HG02623 (cell line): ENCODE data around the gene MMEL1.
A peak's percentile ranks its signal among the peaks of the same experiment; 100 is the strongest.

ENCODE experiments used
- ATAC-seq: cut with Tn5 transposase; IDR thresholded peaks from one replicate; pipeline ENCODE4 v1.9.1; 2021; ENCODE audit warnings: moderate library complexity; ENCODE audit not compliant: unreplicated experiment

The MMEL1 gene

DNA sequence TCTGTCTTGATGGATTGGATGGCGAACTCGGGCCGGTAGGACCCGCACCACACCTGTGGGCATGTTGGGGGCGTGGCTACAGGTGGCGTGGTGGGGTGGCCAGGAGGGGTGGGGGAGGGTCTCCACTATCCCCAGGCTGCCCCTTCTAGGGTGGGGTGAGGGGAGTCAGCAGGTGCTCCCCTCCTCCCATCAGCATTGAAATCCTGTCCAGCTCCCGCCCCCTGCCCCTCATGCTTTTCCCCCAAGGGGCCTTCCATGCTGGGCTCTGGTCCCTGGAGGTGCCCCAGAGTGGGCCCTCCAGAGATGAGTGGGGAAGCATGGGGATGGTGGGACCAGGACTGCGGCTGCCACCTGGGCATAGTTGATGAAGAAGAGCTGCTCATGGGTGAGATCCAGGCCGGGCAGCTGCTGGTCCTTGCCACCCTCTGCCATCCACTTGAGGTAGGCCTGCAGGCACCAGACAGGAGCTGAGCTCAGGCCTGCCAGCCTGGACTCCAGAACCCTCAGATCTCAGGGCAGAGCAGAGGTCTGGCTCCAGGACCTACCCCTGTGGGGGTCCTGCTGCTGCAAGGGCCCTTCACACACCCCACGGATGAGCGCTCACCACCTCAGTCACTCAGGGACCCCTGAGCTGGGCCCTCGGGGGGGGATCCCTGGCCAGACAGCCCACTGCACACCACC, 41.1 kb downstream of the MMEL1 start:
- ATAC-seq = no peak

DNA sequence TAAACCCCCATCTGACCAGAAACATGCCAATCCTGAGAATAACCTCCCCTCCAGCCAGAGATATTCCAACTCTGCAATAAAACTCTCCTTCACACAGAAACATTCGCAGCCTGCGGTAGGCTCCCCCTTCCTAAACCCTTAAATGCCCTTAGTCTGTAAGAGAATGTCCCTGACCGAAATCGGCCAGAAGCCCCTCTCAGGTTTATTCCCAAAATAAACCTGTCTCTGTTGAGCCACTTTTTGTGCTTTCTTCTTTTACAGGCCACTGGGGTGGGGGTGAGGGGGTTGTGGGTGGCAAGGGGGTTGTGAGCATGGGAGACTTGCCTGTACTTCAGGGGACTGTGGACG, 41.6 kb downstream of the MMEL1 start:
- no peak for ATAC-seq

- ATAC-seq = no peak
Measured at GRCh38 chr1:2590233-2591141, 42.3 kb downstream of the MMEL1 start.

DNA sequence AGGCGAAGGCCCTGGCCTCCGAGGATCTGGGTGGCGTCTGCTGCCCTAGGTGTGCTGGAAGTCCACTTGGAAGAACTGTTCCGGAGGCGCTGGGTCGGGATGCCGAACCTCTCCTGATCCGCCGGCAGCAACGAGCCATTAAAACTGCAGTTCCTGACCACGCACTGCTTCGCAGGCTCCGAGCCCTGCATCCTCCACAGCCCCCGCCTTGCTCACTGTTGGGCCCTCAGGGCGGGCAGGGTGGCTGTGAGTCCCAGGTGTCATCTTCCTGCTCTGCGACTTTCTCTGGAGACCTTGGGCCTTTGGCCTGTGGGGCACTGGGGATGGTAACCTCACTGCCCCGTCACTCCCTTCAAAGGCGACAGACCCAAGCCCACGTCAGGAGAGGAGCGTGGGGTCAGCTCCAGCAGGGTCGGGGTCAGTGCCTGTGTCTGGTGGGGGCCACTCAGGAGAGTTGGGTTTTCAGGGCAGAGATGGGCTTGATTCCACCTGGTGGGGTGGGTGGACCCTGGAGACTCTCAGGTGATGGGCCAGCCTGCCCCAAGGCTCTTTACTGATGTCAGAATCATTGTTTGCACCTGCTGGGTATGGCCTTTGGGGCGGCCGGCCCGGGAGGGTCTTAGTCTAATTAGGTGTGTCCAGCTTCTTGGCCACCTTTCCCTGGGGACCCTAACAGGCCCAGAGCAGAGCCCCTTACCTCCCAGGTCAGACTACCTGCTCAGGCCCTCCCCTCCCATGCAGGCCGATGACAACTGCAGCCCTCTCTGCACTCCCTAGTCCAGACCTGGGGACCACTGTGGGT, 43.2 kb downstream of the MMEL1 start:
- ATAC-seq = no peak

DNA sequence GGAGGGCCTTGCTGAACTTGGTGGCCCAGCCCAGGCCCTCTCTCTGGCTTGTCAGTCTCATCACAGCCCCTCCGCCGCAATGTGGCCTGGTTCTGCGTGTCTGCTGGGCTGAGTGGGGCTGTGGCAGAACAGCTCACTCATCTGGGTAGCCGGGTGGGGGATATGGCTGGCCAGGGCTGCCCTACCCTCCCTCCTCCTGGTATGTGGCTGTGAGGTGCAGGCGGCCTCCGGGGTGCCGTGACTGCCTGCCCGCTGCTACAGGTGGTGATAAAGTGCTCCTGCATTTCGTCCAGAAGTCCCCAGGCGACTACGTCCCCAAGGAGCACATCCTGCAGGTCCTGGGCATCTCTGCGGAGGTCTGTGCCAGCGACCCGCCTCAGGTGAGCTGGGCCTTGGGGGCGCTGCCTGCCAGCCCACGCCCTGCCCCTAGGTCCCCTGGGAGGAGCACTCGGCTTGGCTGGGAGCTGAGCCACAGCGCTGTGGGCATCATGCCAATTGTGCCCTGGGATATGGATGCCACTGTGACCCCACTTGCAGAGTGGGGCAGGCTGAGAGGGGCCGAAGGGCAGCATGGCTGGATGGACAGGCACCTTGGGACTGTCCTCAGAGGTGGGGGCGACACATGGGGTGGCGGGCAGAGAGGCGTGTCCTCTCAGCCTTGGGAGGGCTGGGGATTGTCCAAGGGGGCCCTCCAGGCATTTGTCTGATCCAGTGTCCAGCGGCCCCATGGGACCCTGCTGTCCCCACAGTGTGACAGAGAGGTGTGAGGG, 44.0 kb downstream of the MMEL1 start:
- ATAC-seq = no peak

- no peak for ATAC-seq
Measured at GRCh38 chr1:2587860-2588571, 44.8 kb downstream of the MMEL1 start.

DNA sequence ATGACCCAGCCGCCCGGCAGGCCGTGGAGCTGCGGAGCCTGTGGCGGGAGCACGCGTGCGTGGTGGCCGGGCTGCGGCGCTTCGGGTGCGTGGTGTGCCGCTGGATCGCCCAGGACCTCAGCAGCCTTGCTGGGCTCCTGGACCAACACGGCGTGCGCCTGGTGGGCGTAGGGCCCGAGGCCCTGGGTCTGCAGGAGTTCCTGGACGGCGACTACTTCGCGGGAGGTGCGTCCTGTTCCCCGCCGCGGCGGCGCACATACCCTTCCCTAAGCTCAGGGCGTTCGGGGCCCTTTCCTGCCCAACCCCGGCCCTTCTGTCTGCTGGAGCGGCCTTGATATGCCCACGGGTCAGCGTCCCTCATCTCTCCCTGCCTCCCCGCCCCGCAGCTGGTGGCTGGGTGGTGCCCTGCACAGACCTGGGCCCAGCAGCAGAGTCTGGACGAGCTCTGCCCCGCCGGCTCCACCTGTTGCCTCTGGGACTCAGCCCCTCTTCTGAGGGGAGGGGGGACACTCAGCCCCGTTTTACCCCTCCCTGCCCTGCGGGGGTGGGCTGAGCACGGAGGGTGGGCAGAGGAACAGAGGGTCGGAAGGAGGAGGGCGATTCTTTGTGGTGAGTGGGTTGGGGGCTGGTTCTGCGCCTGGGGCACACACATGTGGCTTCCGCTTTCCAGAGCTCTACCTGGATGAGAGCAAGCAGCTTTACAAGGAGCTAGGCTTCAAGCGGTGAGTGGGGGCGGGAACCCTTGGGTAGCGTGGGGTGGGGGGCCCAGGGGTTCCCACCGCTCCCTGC, 45.6 kb downstream of the MMEL1 start:
- ATAC-seq = no peak

GRCh38 chr1:2586154-2587070, 46.4 kb downstream of the MMEL1 start, which contains the start of gene PRXL2B:
Gene PRXL2B, plus strand, starts transcription at chr1:2586777. Its CDS starts 109 bp downstream, at chr1:2586886.
- peak; percentile 56 for ATAC-seq

GRCh38 chr1:2585318-2586092, 47.3 kb downstream of the MMEL1 start:
- ATAC-seq = no peak

GRCh38 chr1:2584686-2585317, 48.0 kb downstream of the MMEL1 start:
- no peak for ATAC-seq

DNA sequence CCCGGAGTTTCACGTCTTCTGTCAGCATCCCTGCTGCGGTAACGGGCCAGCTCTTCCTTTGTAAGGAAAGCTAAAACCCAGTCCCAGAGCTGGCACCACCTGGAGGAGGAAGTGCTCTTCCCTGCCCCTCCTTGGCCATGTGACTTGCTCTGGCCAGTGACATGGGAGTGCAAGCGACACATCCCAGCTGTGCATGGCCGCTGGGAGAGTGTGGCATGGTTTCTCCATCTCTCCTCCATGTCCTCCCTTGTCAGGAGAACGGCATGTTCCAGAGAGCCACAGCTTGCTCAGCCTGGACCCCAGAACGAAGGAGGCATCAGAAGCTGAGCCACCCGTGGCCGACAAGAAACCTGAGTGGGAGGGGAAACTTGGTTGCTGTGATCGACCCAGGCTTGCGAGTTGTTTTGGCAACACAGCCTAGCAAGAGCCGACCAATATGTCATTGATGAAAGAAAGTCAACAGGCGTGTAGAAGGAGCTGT, 48.9 kb downstream of the MMEL1 start:
- ATAC-seq = no peak

DNA sequence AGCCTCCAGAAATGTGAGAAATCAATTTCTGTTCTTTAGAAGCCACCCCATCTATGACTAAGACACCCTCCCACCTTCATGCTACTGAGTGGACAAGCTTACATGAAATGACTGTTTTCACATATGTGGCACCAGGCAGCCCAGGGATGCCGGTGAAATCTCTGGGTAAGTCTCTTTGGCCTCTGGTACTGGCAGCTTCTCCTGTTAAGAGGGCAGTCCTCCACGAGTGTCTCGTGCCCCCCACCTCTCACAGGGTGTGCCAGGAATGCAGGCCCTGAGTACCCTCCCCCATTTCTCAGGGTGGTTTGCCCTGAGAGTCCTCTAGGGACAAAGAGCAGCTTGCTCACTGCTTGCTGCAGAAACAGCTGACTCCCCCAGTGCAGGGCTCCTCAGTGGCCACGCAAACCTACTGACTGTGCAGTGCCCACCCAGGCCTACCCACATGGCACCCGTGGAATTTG, 49.5 kb downstream of the MMEL1 start:
- ATAC-seq = no peak

- ATAC-seq = no peak
Measured at GRCh38 chr1:2582391-2582790, 50.4 kb downstream of the MMEL1 start.

- ATAC-seq = no peak
Measured at GRCh38 chr1:2580691-2581090, 52.1 kb downstream of the MMEL1 start.

DNA sequence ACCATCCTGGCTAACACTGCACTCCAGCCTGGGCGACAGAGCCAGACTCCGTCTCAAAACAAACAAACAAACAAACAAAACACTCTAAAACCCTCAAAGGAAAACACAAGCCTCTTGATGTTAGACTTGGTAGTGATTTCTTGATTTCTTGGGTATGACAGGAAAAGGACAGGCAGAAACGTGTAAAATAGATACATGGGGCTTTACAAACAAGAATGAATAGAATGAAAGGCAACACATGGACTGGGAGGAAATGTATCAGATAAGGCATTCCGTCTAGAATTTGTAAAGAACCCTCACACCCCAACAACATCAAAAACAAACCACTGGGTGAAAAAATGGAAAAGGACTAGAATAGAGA, 54.1 kb downstream of the MMEL1 start:
- ATAC-seq = no peak

- ATAC-seq = peak; percentile 31
Measured at GRCh38 chr1:2577565-2578075, 55.2 kb downstream of the MMEL1 start.
